IMR-90 (cell line): ENCODE measurements around the gene SORL1. TPM values are rescaled to one million over a fixed set of nuclear protein-coding genes. Genes with fewer than 3 reads are reported as not detected.

Source experiments
- ATAC-seq: fragments of 200-7000 bp; cut with Tn5 transposase; 2 replicates; pipeline ENCODE4 v1.9.1; 2020; ENCODE audit warnings: low read depth, mild to moderate bottlenecking, moderate library complexity
- BruUV-seq: library from RNA; stranded (reverse); fragments of 400-500 nt; replicated peaks from 2 replicates; lab custom pipeline; 2021; lab: Mats Ljungman, UMichigan
- CTCF ChIA-PET: fragments of 300-600 bp; formaldehyde crosslinking; extraction: SDS; loops from one replicate; lab custom pipeline; 2021; ENCODE audit warnings: antibody characterized with exemption; lab: Yijun Ruan, JAX
- POLR2A ChIA-PET: fragments of 300-600 bp; sonication (Branson Sonifier 250); formaldehyde crosslinking; loops from one replicate; lab custom pipeline; 2022; ENCODE audit warnings: antibody characterized with exemption; ENCODE audit not compliant: unreplicated experiment; lab: Charles Lee
- DNase-seq: peaks from one replicate; pipeline ENCODE4 v3.0.0; 2013
- H2AFZ ChIP-seq: replicated peaks from 2 replicates; pipeline ENCODE3; 2013; ENCODE audit warnings: low read length, mild to moderate bottlenecking; ENCODE audit not compliant: poor library complexity
- H2AK5ac ChIP-seq: 2 replicates; pipeline ENCODE4 v1.6.1; 2013; ENCODE audit warnings: low read depth, low read length, inconsistent platforms
- H2AK9ac ChIP-seq: replicated peaks from 2 replicates; pipeline ENCODE3; 2013; ENCODE audit warnings: mild to moderate bottlenecking, low read depth, low read length, moderate library complexity; ENCODE audit not compliant: poor library complexity
- H2BK120ac ChIP-seq: 2 replicates; pipeline ENCODE4 v1.6.1; 2013; ENCODE audit warnings: low read depth, low read length, inconsistent platforms
- H2BK15ac ChIP-seq: 3 replicates; pipeline ENCODE4 v1.6.1; 2013; ENCODE audit warnings: low read depth, low read length, inconsistent platforms
- H2BK20ac ChIP-seq: 2 replicates; pipeline ENCODE4 v1.6.1; 2013; ENCODE audit warnings: low read depth, mild to moderate bottlenecking, inconsistent platforms, low read length, moderate library complexity
- H2BK5ac ChIP-seq: 2 replicates; pipeline ENCODE4 v1.6.1; 2013; ENCODE audit warnings: mild to moderate bottlenecking, low read depth, low read length, inconsistent platforms; ENCODE audit not compliant: poor library complexity, severe bottlenecking
- H3K14ac ChIP-seq: replicated peaks from 2 replicates; pipeline ENCODE4 v1.6.1; 2013; ENCODE audit warnings: low read depth, low read length, inconsistent platforms
- H3K18ac ChIP-seq: 2 replicates; pipeline ENCODE4 v1.6.1; 2013; ENCODE audit warnings: low read depth, low read length, control low read depth
- H3K23ac ChIP-seq: 2 replicates; pipeline ENCODE4 v1.6.1; 2013; ENCODE audit warnings: low read depth, low read length, inconsistent platforms
- H3K27ac ChIP-seq: 2 replicates; pipeline ENCODE4 v1.5.1; 2013; ENCODE audit warnings: mild to moderate bottlenecking, control low read depth, low read length; ENCODE audit not compliant: insufficient read depth
- H3K27me3 ChIP-seq: 2 replicates; pipeline ENCODE4 v1.6.1; 2013; ENCODE audit warnings: low read length; ENCODE audit not compliant: control insufficient read depth, insufficient read depth
- H3K36me3 ChIP-seq: 2 replicates; pipeline ENCODE4 v1.6.1; 2013; ENCODE audit warnings: low read length, mixed read lengths; ENCODE audit not compliant: control insufficient read depth, insufficient read depth
- H3K4ac ChIP-seq: 2 replicates; pipeline ENCODE4 v1.6.1; 2013; ENCODE audit warnings: low read depth, low read length, inconsistent platforms
- H3K4me1 ChIP-seq: 2 replicates; pipeline ENCODE4 v1.6.1; 2013; ENCODE audit warnings: low read length, mixed read lengths; ENCODE audit not compliant: control insufficient read depth, insufficient read depth
- H3K4me2 ChIP-seq: 2 replicates; pipeline ENCODE4 v1.6.1; 2013; ENCODE audit warnings: low read depth, mild to moderate bottlenecking, control low read depth, low read length, moderate library complexity
- H3K4me3 ChIP-seq: 2 replicates; pipeline ENCODE4 v1.5.1; 2013; ENCODE audit warnings: low read depth, mild to moderate bottlenecking, control low read depth, low read length, moderate library complexity; ENCODE audit not compliant: insufficient read depth
- H3K56ac ChIP-seq: 2 replicates; pipeline ENCODE4 v1.6.1; 2013; ENCODE audit warnings: low read length, inconsistent platforms; ENCODE audit not compliant: insufficient read depth; ENCODE audit errors: extremely low read depth
- H3K79me1 ChIP-seq, 2 experiments: 2 replicates each; pipeline ENCODE4 v1.6.1; 2013; ENCODE audit warnings: low read length in 2 of 2, inconsistent platforms in 1 of 2, low read depth in 1 of 2
- H3K9ac ChIP-seq: 2 replicates; pipeline ENCODE4 v1.6.1; 2013; ENCODE audit warnings: low read depth, low read length, control low read depth
- H3K9me1 ChIP-seq: 2 replicates; pipeline ENCODE4 v1.6.1; 2013; ENCODE audit warnings: low read length, inconsistent platforms; ENCODE audit not compliant: insufficient read depth
- H3K9me3 ChIP-seq: 2 replicates; pipeline ENCODE4 v1.6.1; 2013; ENCODE audit warnings: low read length; ENCODE audit not compliant: control insufficient read depth, insufficient read depth
- H4K20me1 ChIP-seq: 2 replicates; pipeline ENCODE4 v1.6.1; 2013; ENCODE audit warnings: low read length, inconsistent platforms; ENCODE audit not compliant: insufficient read depth
- H4K5ac ChIP-seq: 2 replicates; pipeline ENCODE4 v1.6.1; 2013; ENCODE audit warnings: mild to moderate bottlenecking, low read depth, low read length, control low read depth
- H4K8ac ChIP-seq, 2 experiments: 2 replicates each; pipeline ENCODE4 v1.6.1; 2013; ENCODE audit warnings: low read depth in 2 of 2, low read length in 2 of 2, control low read depth in 1 of 2, inconsistent platforms in 1 of 2
- H4K91ac ChIP-seq: 2 replicates; pipeline ENCODE4 v1.6.1; 2013; ENCODE audit warnings: low read depth, low read length, inconsistent platforms; ENCODE audit not compliant: insufficient read depth
- CEBPB ChIP-seq: IDR thresholded peaks from 2 replicates; pipeline ENCODE4 v1.6.1; 2012; ENCODE audit warnings: low read depth, low read length, improper control_type of control experiment
- MAZ ChIP-seq: IDR thresholded peaks from 2 replicates; pipeline ENCODE4 v1.6.1; 2012; ENCODE audit warnings: low read depth, mild to moderate bottlenecking, low read length, improper control_type of control experiment, moderate library complexity, borderline replicate concordance
- NFE2L2 ChIP-seq: fragments of 150-350 bp; IDR thresholded peaks from 2 replicates; pipeline ENCODE4 v1.6.1; 2016; ENCODE audit warnings: low read depth, mild to moderate bottlenecking, low read length
- POLR2A ChIP-seq: IDR thresholded peaks from 2 replicates; pipeline ENCODE4 v1.6.1; 2012; ENCODE audit warnings: mild to moderate bottlenecking, low read depth, low read length
- RCOR1 ChIP-seq: IDR thresholded peaks from 2 replicates; pipeline ENCODE4 v1.6.1; 2012; ENCODE audit warnings: mild to moderate bottlenecking, low read length, improper control_type of control experiment; ENCODE audit not compliant: insufficient replicate concordance
- RFX5 ChIP-seq: IDR thresholded peaks from 2 replicates; pipeline ENCODE4 v1.8.0; 2012; ENCODE audit warnings: low read depth, mild to moderate bottlenecking, low read length, moderate library complexity
- USF2 ChIP-seq: fragments of 150-350 bp; IDR thresholded peaks from 2 replicates; pipeline ENCODE4 v1.6.1; 2017; ENCODE audit warnings: mild to moderate bottlenecking, antibody characterized with exemption, low read length, low read depth
- WGBS, 2 experiments: methylation state at CpG; one replicate each; pipeline versions ENCODE4 v1.1.5 to v1.1.7; 2013; ENCODE audit warnings: missing lambda C conversion rate in 2 of 2; ENCODE audit not compliant: insufficient read length in 1 of 2; ENCODE audit errors: extremely low coverage in 2 of 2; 5-methylcytosine and 5-hydroxymethylcytosine counted together
- dilution Hi-C: fragments of 300-500 bp; cut with HindIII; formaldehyde crosslinking; loops from one replicate; pipeline ENCODE4 v1.14.3; 2018; ENCODE audit warnings: low sequenced_read_pairs; ENCODE audit not compliant: unreplicated experiment
- in situ Hi-C: fragments of 300-500 bp; cut with MboI; formaldehyde crosslinking; loops from 3 replicates; pipeline ENCODE4 v1.14.3; 2019; ENCODE audit warnings: low sequenced_read_pairs, inconsistent platforms, mixed read lengths
- intact Hi-C: fragments of 100-400 bp; cut with micrococcal nuclease; formaldehyde crosslinking; loops from 2 replicates; pipeline ENCODE4 v1.10.0; 2022
- polyA plus RNA-seq, 3 experiments: library from polyadenylated mRNA; depleted of rRNA; stranded (reverse); fragments of >200 nt; gene quantifications; 2 replicates each; pipeline ENCODE4 v1.2.3, GENCODE V29; 2012; ENCODE audit warnings: low replicate concordance in 1 of 3
- total RNA-seq: library from RNA; depleted of rRNA; stranded (reverse); fragments of >200 nt; gene quantifications from 2 replicates; pipeline ENCODE4 v1.2.3, GENCODE V29; 2012

The SORL1 gene
- total and polyA plus RNA-seq, 2 of the 4 experiments (the other 2 are of a cell fraction), result 1.0 to 2.0 TPM

GRCh38 chr11:121556937-121557336 is 104.8 kb downstream of the SORL1 start:
- no peak for DNase-seq
- H3K36me3 ChIP-seq, result no peaks in the 10 kb centered on the region
- H3K4me3 ChIP-seq, result no peak overlapping the region
- H2AK9ac ChIP-seq, result no peak overlapping the region
- no peak overlapping the region for H3K23ac ChIP-seq
- no peak overlapping the region for H2BK15ac ChIP-seq
- no peak for ATAC-seq
- no peak overlapping the region for H3K4me2 ChIP-seq
- no peak for TF ChIP-seq NFE2L2
- no peak for TF ChIP-seq RFX5
- TF ChIP-seq MAZ, result no peak
- no peak for TF ChIP-seq POLR2A
- no peak for TF ChIP-seq RCOR1
- TF ChIP-seq USF2, result no peak
- no peak for TF ChIP-seq CEBPB
- no peak overlapping the region for H3K27ac ChIP-seq
- H4K20me1 ChIP-seq, result no peaks in the 10 kb centered on the region
- ChIA-PET POLR2A (no interaction called here), CTCF (no interaction called here)
- no peak overlapping the region for H3K4ac ChIP-seq
- H3K18ac ChIP-seq, result no peak overlapping the region
- H3K14ac ChIP-seq, result no peak overlapping the region
- in situ Hi-C loops, result no loop called here
- H3K9ac ChIP-seq, result no peak overlapping the region
- no peak overlapping the region for H2AK5ac ChIP-seq
- no peaks in the 10 kb centered on the region for H3K4me1 ChIP-seq
- H3K9me3 ChIP-seq, result no peaks in the 10 kb centered on the region
- no peak overlapping the region for H4K91ac ChIP-seq
- H3K79me1 ChIP-seq, result no peaks in the 10 kb centered on the region
- no peak overlapping the region for H4K8ac ChIP-seq
- H2AFZ ChIP-seq, result no peak overlapping the region
- H3K56ac ChIP-seq, result no peak overlapping the region
- no peaks in the 10 kb centered on the region; the same call in none of the 2 replicates for H3K27me3 ChIP-seq
- dilution Hi-C loops, result no loop called here
- WGBS, 2 experiments, result 100% methylated on average over 1 of the region's 7 CpGs; no CpG with 5 or more reads in 1 of the 2 experiments
- BruUV-seq, result no TSS peak
- H3K9me1 ChIP-seq, result no peaks in the 10 kb centered on the region; the same call in 1 of the 2 replicates
- intact Hi-C loops, result no loop called here
- no peak overlapping the region for H4K5ac ChIP-seq
- no peak overlapping the region for H2BK5ac ChIP-seq
- H2BK20ac ChIP-seq, result no peak overlapping the region
- H2BK120ac ChIP-seq, result no peak overlapping the region
